ENCODE data around the gene G6PD.
A peak's percentile ranks its signal among the peaks of the same experiment; 100 is the strongest.

The G6PD gene

GRCh38 chrX:154487518-154488290 lies 58.9 kb downstream of the G6PD start:
- no peak overlapping the region for H3K4me3 ChIP-seq (replicated peaks; ENCODE audit: insufficient read depth, low read length)
- no peak overlapping the region for H3K27ac ChIP-seq (replicated peaks)
- no peaks in the 10 kb centered on the region for H3K27me3 ChIP-seq (ENCODE audit: insufficient read depth, poor library complexity, severe bottlenecking)

DNA sequence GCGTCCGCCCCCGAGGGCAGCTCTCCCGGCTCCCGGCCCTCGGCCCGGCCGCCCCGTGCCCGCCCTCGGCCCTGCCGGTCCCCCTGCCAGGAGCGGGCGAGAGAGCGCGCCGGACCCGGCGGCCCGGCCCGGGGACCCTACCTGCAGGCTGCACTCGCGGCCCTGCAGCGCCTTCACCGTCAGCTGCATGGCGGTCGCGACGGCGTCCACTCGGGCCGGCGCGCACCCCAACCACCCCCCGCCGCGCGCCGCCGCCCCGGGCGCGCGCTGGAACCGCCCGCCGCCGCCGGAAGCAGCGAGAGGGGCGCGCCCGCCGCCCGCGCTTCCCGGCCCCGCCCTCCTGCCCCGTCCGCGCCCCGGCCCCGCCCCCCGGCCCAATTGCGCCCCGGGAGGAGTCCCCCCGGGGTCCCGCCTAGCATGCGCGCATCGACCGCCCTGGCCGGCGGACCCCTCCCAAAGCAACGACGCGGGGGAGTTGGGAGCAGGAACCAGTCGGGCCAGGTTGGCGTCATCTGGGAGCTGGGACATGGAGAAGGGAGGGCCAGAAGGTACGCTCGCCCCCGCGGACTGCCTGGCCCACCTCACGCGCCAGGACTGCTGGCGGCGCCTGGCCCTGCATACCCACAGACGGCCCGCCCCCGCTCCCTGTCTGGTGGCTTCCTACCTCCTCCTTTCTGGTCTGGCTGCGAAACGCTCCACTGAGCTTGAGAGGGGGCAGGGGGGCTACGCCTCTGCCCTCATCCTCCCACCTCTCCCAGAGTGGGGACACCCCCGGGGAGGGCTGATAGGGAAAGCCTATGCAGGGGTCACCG lies 60.0 kb downstream of the G6PD start, which contains the start of gene UBL4A:
TSS of gene UBL4A (minus strand) at position 220 of the 812 bp plus-strand sequence. CDS start at position 189, 31 bp downstream.
- Histone ChIP-seq H3K27me3 (ENCODE audit: insufficient read depth, poor library complexity, severe bottlenecking) (no peaks in the 10 kb centered on the region), H3K27ac (replicated peaks) (peak within 1 kb of the TSS; percentile 80), H3K4me3 (replicated peaks; ENCODE audit: insufficient read depth, low read length) (peak within 1 kb of the TSS; percentile 59)
- TF ChIP-seq REST (IDR thresholded peaks at IDR 0.05; ENCODE audit: insufficient replicate concordance, low read depth) (no peak), GABPA (IDR thresholded peaks at IDR 0.05; ENCODE audit: low read depth) (no peak), SPI1 (IDR thresholded peaks at IDR 0.05; ENCODE audit: borderline replicate concordance, low read depth) (no peak)
- peak; percentile 26 to 38 for DNase-seq (ENCODE audit: low read depth in 1 of 2, low spot score in 1 of 2)

More at GRCh38 chrX:154487518-154488290, 58.9 kb downstream of the G6PD start:
- no peak for DNase-seq (ENCODE audit: low read depth in 1 of 2, low spot score in 1 of 2)
- TF ChIP-seq GABPA (IDR thresholded peaks at IDR 0.05; ENCODE audit: low read depth) (no peak), SPI1 (IDR thresholded peaks at IDR 0.05; ENCODE audit: borderline replicate concordance, low read depth) (no peak), POLR2AphosphoS5 (IDR thresholded peaks at IDR 0.05; ENCODE audit: low read depth) (no peak), REST (IDR thresholded peaks at IDR 0.05; ENCODE audit: insufficient replicate concordance, low read depth) (no peak)
- TF ChIP-seq, protein P1, sequence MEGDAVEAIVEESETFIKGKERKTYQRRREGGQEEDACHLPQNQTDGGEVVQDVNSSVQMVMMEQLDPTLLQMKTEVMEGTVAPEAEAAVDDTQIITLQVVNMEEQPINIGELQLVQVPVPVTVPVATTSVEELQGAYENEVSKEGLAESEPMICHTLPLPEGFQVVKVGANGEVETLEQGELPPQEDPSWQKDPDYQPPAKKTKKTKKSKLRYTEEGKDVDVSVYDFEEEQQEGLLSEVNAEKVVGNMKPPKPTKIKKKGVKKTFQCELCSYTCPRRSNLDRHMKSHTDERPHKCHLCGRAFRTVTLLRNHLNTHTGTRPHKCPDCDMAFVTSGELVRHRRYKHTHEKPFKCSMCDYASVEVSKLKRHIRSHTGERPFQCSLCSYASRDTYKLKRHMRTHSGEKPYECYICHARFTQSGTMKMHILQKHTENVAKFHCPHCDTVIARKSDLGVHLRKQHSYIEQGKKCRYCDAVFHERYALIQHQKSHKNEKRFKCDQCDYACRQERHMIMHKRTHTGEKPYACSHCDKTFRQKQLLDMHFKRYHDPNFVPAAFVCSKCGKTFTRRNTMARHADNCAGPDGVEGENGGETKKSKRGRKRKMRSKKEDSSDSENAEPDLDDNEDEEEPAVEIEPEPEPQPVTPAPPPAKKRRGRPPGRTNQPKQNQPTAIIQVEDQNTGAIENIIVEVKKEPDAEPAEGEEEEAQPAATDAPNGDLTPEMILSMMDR (IDR thresholded peaks at IDR 0.05; ENCODE audit: insufficient read depth, low read length) = no peak

DNA sequence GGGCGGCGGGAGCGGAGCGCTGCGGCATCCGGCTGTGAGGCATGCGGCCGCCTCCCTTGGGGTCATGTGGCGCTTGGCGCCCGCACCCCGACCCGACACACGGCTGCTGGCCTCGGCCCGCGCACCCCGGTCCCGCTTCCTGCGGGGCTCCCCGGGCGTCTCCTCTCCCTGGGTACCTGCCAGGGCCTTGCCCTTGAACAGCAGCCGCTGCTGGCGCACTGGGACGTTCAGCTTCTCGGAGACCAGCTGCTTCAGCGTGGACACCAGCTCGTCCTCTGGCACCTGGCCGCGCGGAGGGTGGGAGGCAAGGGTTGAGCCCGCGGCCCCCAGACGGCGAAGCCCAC lies 60.6 kb downstream of the G6PD start:
- Histone ChIP-seq H3K27ac (replicated peaks) (peak overlapping the region; percentile 80), H3K27me3 (ENCODE audit: insufficient read depth, poor library complexity, severe bottlenecking) (no peaks in the 10 kb centered on the region), H3K4me3 (replicated peaks; ENCODE audit: insufficient read depth, low read length) (peak overlapping the region; percentile 59)
- TF ChIP-seq GABPA (IDR thresholded peaks at IDR 0.05; ENCODE audit: low read depth) (no peak), SPI1 (IDR thresholded peaks at IDR 0.05; ENCODE audit: borderline replicate concordance, low read depth) (no peak), POLR2AphosphoS5 (IDR thresholded peaks at IDR 0.05; ENCODE audit: low read depth) (no peak), REST (IDR thresholded peaks at IDR 0.05; ENCODE audit: insufficient replicate concordance, low read depth) (no peak)
- TF ChIP-seq, protein P1 (IDR thresholded peaks at IDR 0.05; ENCODE audit: insufficient read depth, low read length) = no peak
- peak in 1 of 2 experiments; percentile 22 for DNase-seq (ENCODE audit: low read depth in 1 of 2, low spot score in 1 of 2)

Data from HL-60 (cell line).